Neural cell (in vitro differentiated cells): ENCODE data around the gene STEAP4. TPM values are rescaled to one million over a fixed set of nuclear protein-coding genes. Genes with fewer than 3 reads are reported as not detected.

Experiments
- H2AFZ ChIP-seq: fragments of 200-600, 300-800 bp; sonication (generic), shearing (Covaris generic); 2 replicates; pipeline ENCODE4 v1.6.0; 2014; ENCODE audit warnings: low read depth, mild to moderate bottlenecking, antibody characterized with exemption, low read length, moderate library complexity
- H3F3A ChIP-seq: fragments of 200-600 bp; shearing (Covaris generic); 2 replicates; pipeline ENCODE4 v1.6.1; 2016; ENCODE audit warnings: mild to moderate bottlenecking, moderate library complexity, mixed read lengths, antibody characterized with exemption, low read length; ENCODE audit not compliant: insufficient read depth, poor library complexity, severe bottlenecking
- H3K27ac ChIP-seq: fragments of 200-600, 300-800 bp; sonication (generic), shearing (Covaris generic); 2 replicates; pipeline ENCODE4 v1.5.1; 2014; ENCODE audit warnings: mild to moderate bottlenecking, low read length, moderate library complexity
- H3K27me3 ChIP-seq: fragments of 300-800, 200-600 bp; sonication (generic), shearing (Covaris generic); 2 replicates; pipeline ENCODE4 v1.6.0; 2014; ENCODE audit warnings: mild to moderate bottlenecking, low read depth, low read length, moderate library complexity; ENCODE audit not compliant: insufficient read depth
- H3K36me3 ChIP-seq: fragments of 300-800, 200-600 bp; sonication (generic), shearing (Covaris generic); 2 replicates; pipeline ENCODE4 v1.5.1; 2014; ENCODE audit warnings: mild to moderate bottlenecking, antibody characterized with exemption, low read length, moderate library complexity; ENCODE audit not compliant: insufficient read depth
- H3K4me2 ChIP-seq: fragments of 300-800, 200-600 bp; sonication (generic), shearing (Covaris generic); 2 replicates; pipeline ENCODE4 v1.6.0; 2014; ENCODE audit warnings: mild to moderate bottlenecking, low read length
- H3K4me3 ChIP-seq: fragments of 300-800, 200-600 bp; sonication (generic), shearing (Covaris generic); 2 replicates; pipeline ENCODE4 v1.5.1; 2014; ENCODE audit warnings: mild to moderate bottlenecking, low read length, moderate library complexity
- H3K79me2 ChIP-seq: fragments of 200-600 bp; shearing (Covaris generic); replicated peaks from 2 replicates; pipeline ENCODE4 v1.6.0; 2014; ENCODE audit warnings: mild to moderate bottlenecking, low read length, moderate library complexity; ENCODE audit not compliant: insufficient read depth
- H3K9ac ChIP-seq: fragments of 300-800, 200-600 bp; sonication (generic), shearing (Covaris generic); 2 replicates; pipeline ENCODE4 v1.6.1; 2016; ENCODE audit warnings: mild to moderate bottlenecking, low read length, mixed read lengths
- H3K9me2 ChIP-seq: fragments of 200-600 bp; shearing (Covaris generic); 2 replicates; pipeline ENCODE4 v1.6.1; 2016; ENCODE audit warnings: mild to moderate bottlenecking, low read length, mixed read lengths; ENCODE audit not compliant: insufficient read depth
- H3K9me3 ChIP-seq: fragments of 200-600, 300-800 bp; sonication (generic), shearing (Covaris generic); 2 replicates; pipeline ENCODE4 v1.6.1; 2016; ENCODE audit warnings: mild to moderate bottlenecking, mixed run types, low read length, moderate library complexity, mixed read lengths
- H4K20me1 ChIP-seq: fragments of 200-600 bp; shearing (Covaris generic); 2 replicates; pipeline ENCODE4 v1.6.1; 2016; ENCODE audit warnings: mild to moderate bottlenecking, mixed run types; ENCODE audit not compliant: insufficient read depth
- CTCF ChIP-seq: fragments of 450-650 bp; IDR thresholded peaks from 2 replicates; pipeline ENCODE4 v1.5.1; 2014; ENCODE audit warnings: antibody characterized with exemption, mild to moderate bottlenecking, moderate library complexity; ENCODE audit not compliant: poor library complexity, severe bottlenecking
- EP300 ChIP-seq: fragments of 450-650 bp; conservative IDR thresholded peaks from 2 replicates; pipeline ENCODE4 v1.6.1; 2014; ENCODE audit warnings: antibody characterized with exemption, mild to moderate bottlenecking, moderate library complexity; ENCODE audit not compliant: poor library complexity, severe bottlenecking
- EZH2 ChIP-seq: fragments of 200-600, 300-800 bp; shearing (Covaris generic), sonication (generic); IDR thresholded peaks from 2 replicates; pipeline ENCODE4 v1.6.1; 2014; ENCODE audit warnings: antibody characterized with exemption, low read length, borderline replicate concordance, mild to moderate bottlenecking; ENCODE audit not compliant: insufficient read depth, poor library complexity, severe bottlenecking
- POLR2AphosphoS5 ChIP-seq: IDR thresholded peaks from 2 replicates; pipeline ENCODE4 v1.6.1; 2012
- RAD21 ChIP-seq: fragments of 450-650 bp; conservative IDR thresholded peaks from 2 replicates; pipeline ENCODE4 v1.6.1; 2014; ENCODE audit warnings: antibody characterized with exemption, mild to moderate bottlenecking, moderate library complexity
- REST ChIP-seq: IDR thresholded peaks from 2 replicates; pipeline ENCODE4 v1.6.1; 2012; ENCODE audit warnings: borderline replicate concordance
- SMC3 ChIP-seq: fragments of 450-650 bp; conservative IDR thresholded peaks from 2 replicates; pipeline ENCODE4 v1.6.1; 2014; ENCODE audit warnings: antibody characterized with exemption, mild to moderate bottlenecking, moderate library complexity; ENCODE audit not compliant: poor library complexity
- TAF1 ChIP-seq: IDR thresholded peaks from 2 replicates; pipeline ENCODE4 v1.6.1; 2012; ENCODE audit warnings: low read depth
- polyA plus RNA-seq: library from polyadenylated mRNA; depleted of rRNA; stranded (reverse); fragments of >200 nt; gene quantifications from 2 replicates; pipeline ENCODE4 v1.2.3, GENCODE V29; 2014

Gene STEAP4
- polyA plus RNA-seq, 1 donor from 2014 or later: not detected

GRCh38 chr7:88310956-88311674 lies 4.4 kb upstream of the STEAP4 start:
- H3K9ac ChIP-seq: no peak overlapping the region
- H3F3A ChIP-seq: no peaks in the 10 kb centered on the region
- no peaks in the 10 kb centered on the region for H3K9me3 ChIP-seq
- peaks cover 14% of the 10 kb centered on the region for H3K27me3 ChIP-seq
- no peaks in the 10 kb centered on the region for H3K36me3 ChIP-seq
- H3K4me2 ChIP-seq: no peak overlapping the region
- H3K79me2 ChIP-seq: no peaks in the 10 kb centered on the region
- TF ChIP-seq TAF1 (no peak), POLR2AphosphoS5 (no peak), CTCF (no peak), RAD21 (no peak), SMC3 (no peak)
- no peak overlapping the region for H3K4me3 ChIP-seq
- H3K27ac ChIP-seq: no peak overlapping the region
- H3K9me2 ChIP-seq: no peaks in the 10 kb centered on the region
- H4K20me1 ChIP-seq: no peaks in the 10 kb centered on the region
- H2AFZ ChIP-seq: no peak overlapping the region

- H3K9me3 ChIP-seq: no peaks in the 10 kb centered on the region
- H3K4me2 ChIP-seq: no peak overlapping the region
- H3K79me2 ChIP-seq: no peaks in the 10 kb centered on the region
- no peaks in the 10 kb centered on the region for H4K20me1 ChIP-seq
- peaks cover 18% of the 10 kb centered on the region for H3K27me3 ChIP-seq
- H3F3A ChIP-seq: no peaks in the 10 kb centered on the region
- no peaks in the 10 kb centered on the region for H3K9me2 ChIP-seq
- no peaks in the 10 kb centered on the region for H3K36me3 ChIP-seq
- H3K27ac ChIP-seq: no peak overlapping the region
- H2AFZ ChIP-seq: no peak overlapping the region
- no peak for TF ChIP-seq EZH2
- TF ChIP-seq RAD21: no peak
- no peak for TF ChIP-seq EP300
- TF ChIP-seq REST: no peak
- TF ChIP-seq TAF1: no peak
- TF ChIP-seq CTCF: no peak
- no peak for TF ChIP-seq SMC3
- no peak for TF ChIP-seq POLR2AphosphoS5
- H3K9ac ChIP-seq: no peak overlapping the region
- H3K4me3 ChIP-seq: no peak overlapping the region
These were observed 3.1 kb upstream of the STEAP4 start for GRCh38 chr7:88309819-88310218.
